ENCODE results near the gene ABCD3.

Gene ABCD3

GRCh38 chr1:94528299-94528698, 110.1 kb downstream of the ABCD3 start:
- DNase-seq: peak in 1 of 2 experiments; percentile 19

GRCh38 chr1:94528826-94529225, 110.6 kb downstream of the ABCD3 start:
- DNase-seq: no peak

- DNase-seq: no peak
These were observed 111.2 kb downstream of the ABCD3 start for GRCh38 chr1:94529416-94529815.

- DNase-seq: no peak
These were observed 112.2 kb downstream of the ABCD3 start for GRCh38 chr1:94530373-94530878.

- DNase-seq: no peak
These were observed 113.5 kb downstream of the ABCD3 start for GRCh38 chr1:94531664-94532063.

GRCh38 chr1:94532077-94532476, 113.9 kb downstream of the ABCD3 start:
- DNase-seq: peak in 1 of 2 experiments; percentile 17

- no peak for DNase-seq
These were observed 116.9 kb downstream of the ABCD3 start for GRCh38 chr1:94535095-94535494.

- DNase-seq: no peak
These were observed 117.7 kb downstream of the ABCD3 start for GRCh38 chr1:94535879-94536278.

- DNase-seq: no peak
These were observed 119.1 kb downstream of the ABCD3 start for GRCh38 chr1:94537254-94537653.

- DNase-seq: no peak
These were observed 120.1 kb downstream of the ABCD3 start for GRCh38 chr1:94538243-94538827.

GRCh38 chr1:94539496-94539895, 121.3 kb downstream of the ABCD3 start:
- no peak for DNase-seq

GRCh38 chr1:94540440-94541245, 122.5 kb downstream of the ABCD3 start:
- peak in 1 of 2 experiments; percentile 58 for DNase-seq

- peak in 1 of 2 experiments; percentile 80 for DNase-seq
These were observed 123.3 kb downstream of the ABCD3 start, which contains the start of gene F3 for GRCh38 chr1:94541246-94542087. Gene F3 (minus strand): TSS chr1:94541759. CDS start chr1:94541636, 123 bp downstream.

GRCh38 chr1:94542088-94542870, 124.1 kb downstream of the ABCD3 start:
- DNase-seq: peak in 1 of 2 experiments; percentile 22

- no peak for DNase-seq
These were observed 124.8 kb downstream of the ABCD3 start for GRCh38 chr1:94543001-94543400.

GRCh38 chr1:94543893-94544635, 125.9 kb downstream of the ABCD3 start:
- no peak for DNase-seq

- no peak for DNase-seq
These were observed 126.7 kb downstream of the ABCD3 start for GRCh38 chr1:94544706-94545490.

GRCh38 chr1:94549706-94550105, 131.5 kb downstream of the ABCD3 start:
- DNase-seq: no peak

GRCh38 chr1:94550396-94550795, 132.2 kb downstream of the ABCD3 start:
- no peak for DNase-seq

GRCh38 chr1:94550800-94551241, 132.6 kb downstream of the ABCD3 start:
- no peak for DNase-seq

- no peak for DNase-seq
These were observed 133.3 kb downstream of the ABCD3 start for GRCh38 chr1:94551449-94551848.

Measured in NCI-H526 (cell line).